Endothelial cell of umbilical vein (primary cell): Measurements from ENCODE around the gene TLE4. TPM values are rescaled to one million over a fixed set of nuclear protein-coding genes. Genes with fewer than 3 reads are reported as not detected.
A peak's percentile ranks its signal among the peaks of the same experiment; 100 is the strongest.
"Not testable (repeated sequence)": the region's sequence is repeated elsewhere in the genome, so short reads cannot be mapped to it uniquely, and the experiment has no call there.

Source experiments
- BruUV-seq: library from RNA; stranded (reverse); fragments of 400-500 nt; replicated peaks from 2 replicates; lab custom pipeline; 2021; lab: Mats Ljungman, UMichigan
- CTCF ChIA-PET: fragments of 300-600, 350-600 bp; sonication (Branson Sonifier 250); formaldehyde crosslinking; loops from one replicate; lab custom pipeline; 2021; ENCODE audit warnings: antibody characterized with exemption, inconsistent platforms; lab: Charles Lee
- POLR2A ChIA-PET: fragments of 300-600, 350-600 bp; sonication (Branson Sonifier 250); formaldehyde crosslinking; loops from one replicate; lab custom pipeline; 2021; ENCODE audit warnings: antibody characterized with exemption, inconsistent platforms; lab: Charles Lee
- DNase-seq: peaks from one replicate; pipeline ENCODE4 v3.0.0-alpha.2; 2011; ENCODE audit warnings: low read depth, low spot score
- FAIRE-seq: peaks from 2 replicates; lab custom pipeline; 2011; peaks lifted over from hg19 to GRCh38; lab: Jason Lieb, UNC
- H2AFZ ChIP-seq: 2 replicates; pipeline ENCODE4 v1.6.0; 2012; ENCODE audit warnings: low read depth, low read length, control low read depth, inconsistent platforms
- H3K27ac ChIP-seq: 2 replicates; pipeline ENCODE4 v1.5.1; 2011; ENCODE audit warnings: low read depth, mild to moderate bottlenecking, control low read depth, low read length, moderate library complexity; ENCODE audit not compliant: insufficient read depth
- H3K27me3 ChIP-seq, 2 experiments: 2 replicates each; pipeline versions ENCODE4 v1.6.0 to v1.6.1; 2011; ENCODE audit warnings: low read length in 2 of 2, mixed read lengths in 1 of 2; ENCODE audit not compliant: control insufficient read depth in 2 of 2, insufficient read depth in 2 of 2
- H3K36me3 ChIP-seq, 2 experiments: 2 replicates in 1 of 2; 3 replicates in 1 of 2; pipeline ENCODE4 v1.5.1; 2011; ENCODE audit warnings: low read length in 2 of 2, mild to moderate bottlenecking in 1 of 2, moderate library complexity in 1 of 2; ENCODE audit not compliant: control insufficient read depth in 2 of 2, insufficient read depth in 2 of 2; ENCODE audit errors: extremely low read depth in 1 of 2
- H3K4me1 ChIP-seq: 3 replicates; pipeline ENCODE4 v1.5.1; 2011; ENCODE audit warnings: mild to moderate bottlenecking, low read length; ENCODE audit not compliant: control insufficient read depth, insufficient read depth; ENCODE audit errors: extremely low read depth
- H3K4me2 ChIP-seq: 2 replicates; pipeline ENCODE4 v1.6.1; 2011; ENCODE audit warnings: low read length, control low read depth, mixed read lengths; ENCODE audit not compliant: insufficient read depth
- H3K4me3 ChIP-seq, 3 experiments: fragments of 200-600 bp in 1 of 3; sonication (generic), shearing (Covaris generic) in 1 of 3; replicated peaks in 1 of 3; 2 replicates each; pipeline ENCODE4 v1.5.1; 2011 to 2016; ENCODE audit warnings: control low read depth in 3 of 3, low read length in 3 of 3, mild to moderate bottlenecking in 2 of 3, inconsistent platforms in 1 of 3, low read depth in 1 of 3, moderate library complexity in 1 of 3; ENCODE audit not compliant: insufficient read depth in 1 of 3
- H3K79me2 ChIP-seq: 2 replicates; pipeline ENCODE4 v1.6.0; 2012; ENCODE audit warnings: low read length, inconsistent platforms; ENCODE audit not compliant: control insufficient read depth, insufficient read depth
- H3K9ac ChIP-seq: replicated peaks from 2 replicates; pipeline ENCODE3; 2011; ENCODE audit warnings: low read length, control low read depth; ENCODE audit not compliant: insufficient read depth; ENCODE audit errors: extremely low read depth
- H3K9me1 ChIP-seq: replicated peaks from 3 replicates; pipeline ENCODE4 v1.6.0; 2011; ENCODE audit warnings: mild to moderate bottlenecking, low read length; ENCODE audit not compliant: control insufficient read depth, insufficient read depth; ENCODE audit errors: extremely low read depth
- H3K9me3 ChIP-seq: replicated peaks from 2 replicates; pipeline ENCODE4 v1.5.1; 2012; ENCODE audit warnings: low read length, inconsistent platforms; ENCODE audit not compliant: control insufficient read depth, insufficient read depth
- H4K20me1 ChIP-seq: replicated peaks from 2 replicates; pipeline ENCODE3; 2011; ENCODE audit warnings: mild to moderate bottlenecking, low read length; ENCODE audit not compliant: control insufficient read depth, insufficient read depth; ENCODE audit errors: extremely low read depth
- CTCF ChIP-seq, 2 donors: IDR thresholded peaks; 1 replicate in 1 of 2; 2 replicates in 1 of 2; pipeline ENCODE4 v1.5.1; 2011; ENCODE audit warnings: low read length in 2 of 2, mild to moderate bottlenecking in 2 of 2, moderate library complexity in 2 of 2, control low read depth in 1 of 2, inconsistent platforms in 1 of 2, low read depth in 1 of 2; ENCODE audit not compliant: insufficient read depth in 1 of 2; ENCODE audit errors: extremely low read depth in 1 of 2
- EZH2 ChIP-seq: IDR thresholded peaks from 2 replicates; pipeline ENCODE4 v1.6.1; 2012; ENCODE audit warnings: borderline replicate concordance, low read depth, mild to moderate bottlenecking, moderate library complexity, low read length, inconsistent platforms; ENCODE audit not compliant: severe bottlenecking
- FOS ChIP-seq: IDR thresholded peaks from 2 replicates; pipeline ENCODE4 v1.6.1; 2011; ENCODE audit warnings: mild to moderate bottlenecking, low read length, moderate library complexity, borderline replicate concordance; ENCODE audit not compliant: insufficient read depth
- GATA2 ChIP-seq: IDR thresholded peaks from 2 replicates; pipeline ENCODE4 v1.7.0; 2011; ENCODE audit warnings: low read depth, mild to moderate bottlenecking, moderate library complexity, mixed read lengths, low read length; ENCODE audit not compliant: insufficient read length, insufficient read depth
- JUN ChIP-seq: IDR thresholded peaks from 2 replicates; pipeline ENCODE4 v1.6.1; 2011; ENCODE audit warnings: borderline replicate concordance, low read depth; ENCODE audit not compliant: insufficient read length, insufficient read depth
- MAX ChIP-seq: IDR thresholded peaks from 2 replicates; pipeline ENCODE4 v1.6.1; 2011; ENCODE audit not compliant: insufficient read depth, insufficient read length
- MYC ChIP-seq: IDR thresholded peaks from one replicate; pipeline ENCODE4 v1.6.1; 2011; ENCODE audit warnings: mild to moderate bottlenecking, low read depth, low read length
- POLR2A ChIP-seq: IDR thresholded peaks from 2 replicates; pipeline ENCODE4 v1.6.1; 2012; ENCODE audit warnings: low read depth, mild to moderate bottlenecking, control low read depth, low read length
- POLR2AphosphoS5 ChIP-seq: IDR thresholded peaks from 2 replicates; pipeline ENCODE4 v1.6.1; 2012; ENCODE audit warnings: low read depth, mild to moderate bottlenecking, control low read depth, low read length, moderate library complexity; ENCODE audit not compliant: insufficient read depth
- dilution Hi-C: fragments of 300-500 bp; cut with MboI; formaldehyde crosslinking; loops from one replicate; pipeline ENCODE4 v1.15.0; 2019; ENCODE audit warnings: low sequenced_read_pairs; ENCODE audit not compliant: extremely low pct_ligation_motif_present
- intact Hi-C: fragments of 100-400 bp; cut with micrococcal nuclease; formaldehyde crosslinking; loops from one replicate; pipeline ENCODE4 v1.10.0; 2022
- polyA plus RNA-seq, 4 experiments: library from polyadenylated mRNA; depleted of rRNA in 3 of 4; stranded (reverse) in 3 of 4; unstranded in 1 of 4; fragments of >200 nt; gene quantifications; 2 replicates each; pipeline versions ENCODE4 v1.2.1 to v1.2.3, GENCODE V29; 2011 to 2012; ENCODE audit warnings: missing spikeins in 1 of 4
- total RNA-seq: library from RNA; stranded (reverse); gene quantifications from 2 replicates; pipeline ENCODE4 v1.2.3, GENCODE V29; 2021

Gene TLE4
- total and polyA plus RNA-seq, 2 donors (not counting 3 experiments of a cell fraction or from before 2014, with no cell fraction given): 31.4 to 32.3 TPM

GRCh38 chr9:79652598-79652997 lies 80.8 kb downstream of the TLE4 start:
- DNase-seq: no peak
- no TSS peak for BruUV-seq

GRCh38 chr9:79654591-79655382 lies 83.0 kb downstream of the TLE4 start:
- not testable (repeated sequence) for H3K27ac ChIP-seq
- CTCF ChIA-PET: interaction anchor here (0.7 kb wide), 1 partner anchor 362 kb away, joined by 3 read pairs; no protein-coding TSS in a partner anchor

More at GRCh38 chr9:79652598-79652997, 80.8 kb downstream of the TLE4 start:
- no peaks in the 10 kb centered on the region for H3K27me3 ChIP-seq
- no peak overlapping the region for H3K9ac ChIP-seq
- no peak overlapping the region for H3K4me3 ChIP-seq
- no peak for FAIRE-seq
- no peaks in the 10 kb centered on the region for H4K20me1 ChIP-seq
- TF ChIP-seq POLR2A (no peak), EZH2 (no peak), FOS (no peak), MAX (no peak), CTCF (IDR thresholded peaks at IDR 0.05; ENCODE audit: extremely low read depth in 1 of 2, insufficient read depth in 1 of 2, low read depth in 1 of 2, low read length in 2 of 2) (no peak), POLR2AphosphoS5 (no peak), JUN (no peak), MYC (no peak), GATA2 (no peak)
- no peak overlapping the region for H2AFZ ChIP-seq
- intact Hi-C loops (no loop called here), dilution Hi-C loops (no loop called here)
- H3K9me3 ChIP-seq: no peaks in the 10 kb centered on the region
- H3K27ac ChIP-seq: no peak overlapping the region
- H3K9me1 ChIP-seq: no peaks in the 10 kb centered on the region
- H3K4me1 ChIP-seq: no peaks in the 10 kb centered on the region
- no peak overlapping the region for H3K4me2 ChIP-seq
- ChIA-PET POLR2A (no interaction called here), CTCF (no interaction called here)
- peaks cover 0 to 2% of the 10 kb centered on the region in 2 experiments for H3K36me3 ChIP-seq
- no peaks in the 10 kb centered on the region for H3K79me2 ChIP-seq

More at GRCh38 chr9:79654591-79655382, 83.0 kb downstream of the TLE4 start:
- H3K9ac ChIP-seq, BruUV-seq, H3K27me3 ChIP-seq, H3K4me1 ChIP-seq, H3K9me3 ChIP-seq, H3K36me3 ChIP-seq, H2AFZ ChIP-seq, dilution Hi-C loops, POLR2A ChIA-PET, H3K79me2 ChIP-seq, H3K4me2 ChIP-seq, H4K20me1 ChIP-seq, intact Hi-C loops, H3K4me3 ChIP-seq, H3K9me1 ChIP-seq: not testable (repeated sequence)
- DNase-seq (peak; percentile 7), FAIRE-seq (peak; percentile 35)
